ENCODE measurements around the gene SKI. TPM values are rescaled to one million over a fixed set of nuclear protein-coding genes. Genes with fewer than 3 reads are reported as not detected.

Gene SKI
- total RNA-seq: 100 to 1,000 TPM in 1 of 2 donors, 10 to 100 TPM in 1; 46.2 to 114 TPM

DNA sequence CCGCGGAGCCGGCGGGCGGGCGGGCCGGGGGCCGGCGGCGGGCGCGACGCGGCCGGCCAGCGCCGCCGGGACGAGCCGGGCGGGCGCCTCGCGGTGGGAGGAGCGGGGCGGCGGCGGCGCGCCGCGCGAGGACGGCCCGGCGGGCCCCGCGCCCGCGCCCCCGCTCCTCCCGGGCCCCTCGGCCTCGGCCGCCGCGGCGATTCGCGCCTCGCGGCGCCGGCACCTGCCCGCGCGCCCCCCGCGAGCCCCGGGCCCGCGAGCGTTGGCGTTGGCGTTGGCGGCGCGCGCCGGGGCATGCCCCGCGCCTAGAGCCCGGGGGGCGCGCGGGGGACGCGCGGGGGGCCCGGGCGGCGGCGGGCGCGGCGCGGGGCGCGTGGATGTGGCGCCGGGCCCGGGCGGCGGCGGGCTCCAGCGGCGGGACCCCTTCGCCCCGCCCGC is at the start of gene SKI:
Gene SKI, plus strand, starts transcription at position 163 of the 438 bp plus-strand sequence. CDS start 448 bp downstream, outside the sequence.
- 0% methylated on average over 4 of the region's 100 CpGs for WGBS
- Histone ChIP-seq H3K36me3 (no peaks in the 10 kb centered on the region), H3K4me3 (peak within 1 kb of the TSS; percentile 76 to 81), H3K27me3 (replicated peaks; ENCODE audit: insufficient read depth) (no peaks in the 10 kb centered on the region), H3K27ac (peak within 1 kb of the TSS; percentile 98), H3K4me1 (replicated peaks) (peaks cover 17% of the 10 kb centered on the region), H3K9me3 (no peaks in the 10 kb centered on the region)
- no peak for DNase-seq (ENCODE audit: low spot score)
- intact Hi-C loops (cut with DNase I): no loop called here
- TF ChIP-seq POLR2A (IDR thresholded peaks at IDR 0.05) (no peak), POLR2AphosphoS5 (IDR thresholded peaks at IDR 0.05) (no peak)
- TF ChIP-seq, protein P1, sequence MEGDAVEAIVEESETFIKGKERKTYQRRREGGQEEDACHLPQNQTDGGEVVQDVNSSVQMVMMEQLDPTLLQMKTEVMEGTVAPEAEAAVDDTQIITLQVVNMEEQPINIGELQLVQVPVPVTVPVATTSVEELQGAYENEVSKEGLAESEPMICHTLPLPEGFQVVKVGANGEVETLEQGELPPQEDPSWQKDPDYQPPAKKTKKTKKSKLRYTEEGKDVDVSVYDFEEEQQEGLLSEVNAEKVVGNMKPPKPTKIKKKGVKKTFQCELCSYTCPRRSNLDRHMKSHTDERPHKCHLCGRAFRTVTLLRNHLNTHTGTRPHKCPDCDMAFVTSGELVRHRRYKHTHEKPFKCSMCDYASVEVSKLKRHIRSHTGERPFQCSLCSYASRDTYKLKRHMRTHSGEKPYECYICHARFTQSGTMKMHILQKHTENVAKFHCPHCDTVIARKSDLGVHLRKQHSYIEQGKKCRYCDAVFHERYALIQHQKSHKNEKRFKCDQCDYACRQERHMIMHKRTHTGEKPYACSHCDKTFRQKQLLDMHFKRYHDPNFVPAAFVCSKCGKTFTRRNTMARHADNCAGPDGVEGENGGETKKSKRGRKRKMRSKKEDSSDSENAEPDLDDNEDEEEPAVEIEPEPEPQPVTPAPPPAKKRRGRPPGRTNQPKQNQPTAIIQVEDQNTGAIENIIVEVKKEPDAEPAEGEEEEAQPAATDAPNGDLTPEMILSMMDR (IDR thresholded peaks at IDR 0.05): no peak

DNA sequence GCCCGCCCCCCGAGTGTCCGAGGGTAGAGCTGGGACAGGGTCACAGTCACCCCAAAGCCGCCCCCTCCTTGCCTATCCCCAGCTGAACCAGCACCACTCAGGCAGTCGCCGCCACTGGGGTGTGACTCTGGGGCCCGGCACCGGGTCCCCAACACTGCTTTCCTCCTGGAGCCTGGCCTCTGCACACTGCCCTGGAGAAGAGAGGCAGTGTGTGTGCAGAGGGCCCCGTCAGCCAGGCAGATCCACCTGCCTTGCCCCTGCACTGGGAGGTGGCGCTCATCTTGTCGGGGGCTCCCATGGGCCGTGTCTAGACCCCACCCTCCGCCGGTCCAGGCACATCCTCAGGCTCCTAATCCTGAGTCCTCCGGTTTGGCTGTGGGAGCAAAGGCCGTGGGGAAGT is 49.2 kb upstream of the SKI start:
- H3K36me3 ChIP-seq: no peaks in the 10 kb centered on the region
- H3K27me3 ChIP-seq (replicated peaks; ENCODE audit: insufficient read depth): no peaks in the 10 kb centered on the region
- intact Hi-C loops (cut with DNase I): no loop called here
- TF ChIP-seq POLR2AphosphoS5 (IDR thresholded peaks at IDR 0.05) (no peak), POLR2A (IDR thresholded peaks at IDR 0.05) (no peak)
- TF ChIP-seq, protein P1 (IDR thresholded peaks at IDR 0.05): no peak
- H3K27ac ChIP-seq: no peak overlapping the region
- DNase-seq (ENCODE audit: low spot score): no peak
- WGBS: 89% methylated on average over 13 of the region's 16 CpGs
- H3K9me3 ChIP-seq: no peaks in the 10 kb centered on the region
- H3K4me3 ChIP-seq: no peak overlapping the region
- H3K4me1 ChIP-seq (replicated peaks): no peaks in the 10 kb centered on the region

DNA sequence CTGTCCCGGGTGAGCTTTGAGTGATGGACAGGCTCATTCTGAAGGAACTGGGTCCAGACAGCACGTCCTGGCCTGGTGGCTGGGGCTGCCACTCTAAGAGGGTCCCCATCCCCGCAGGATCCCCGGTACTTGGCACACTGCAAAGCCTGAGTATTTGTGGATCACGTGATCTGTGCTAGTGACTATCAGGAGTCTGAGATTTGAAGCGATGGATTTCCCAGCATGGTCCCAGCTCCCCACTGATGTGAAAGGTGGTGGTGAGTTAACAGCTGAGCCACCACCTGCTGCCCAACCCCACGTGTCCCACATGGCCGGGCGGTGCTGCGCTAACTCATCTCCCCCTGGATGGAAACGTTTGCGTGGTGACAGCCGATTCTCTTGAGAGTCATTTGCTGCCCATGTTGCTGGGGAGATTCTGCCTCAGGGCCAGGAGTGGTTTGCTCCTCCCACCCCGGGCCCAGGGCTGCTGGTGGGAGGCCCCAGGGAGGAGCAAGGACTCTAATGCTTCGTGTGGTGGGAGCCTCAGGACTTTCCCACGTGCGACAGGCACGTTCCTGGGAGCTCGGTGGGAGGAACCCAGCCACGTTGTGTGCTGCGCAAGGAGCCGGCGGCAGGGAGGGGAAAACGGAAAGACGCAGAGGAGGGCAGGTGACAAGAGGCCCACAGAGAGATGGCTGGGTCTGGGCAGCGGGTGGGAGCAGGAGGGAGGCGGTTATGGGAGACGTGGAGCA is 48.7 kb upstream of the SKI start:
- Histone ChIP-seq H3K36me3 (no peaks in the 10 kb centered on the region), H3K9me3 (no peaks in the 10 kb centered on the region)

DNA sequence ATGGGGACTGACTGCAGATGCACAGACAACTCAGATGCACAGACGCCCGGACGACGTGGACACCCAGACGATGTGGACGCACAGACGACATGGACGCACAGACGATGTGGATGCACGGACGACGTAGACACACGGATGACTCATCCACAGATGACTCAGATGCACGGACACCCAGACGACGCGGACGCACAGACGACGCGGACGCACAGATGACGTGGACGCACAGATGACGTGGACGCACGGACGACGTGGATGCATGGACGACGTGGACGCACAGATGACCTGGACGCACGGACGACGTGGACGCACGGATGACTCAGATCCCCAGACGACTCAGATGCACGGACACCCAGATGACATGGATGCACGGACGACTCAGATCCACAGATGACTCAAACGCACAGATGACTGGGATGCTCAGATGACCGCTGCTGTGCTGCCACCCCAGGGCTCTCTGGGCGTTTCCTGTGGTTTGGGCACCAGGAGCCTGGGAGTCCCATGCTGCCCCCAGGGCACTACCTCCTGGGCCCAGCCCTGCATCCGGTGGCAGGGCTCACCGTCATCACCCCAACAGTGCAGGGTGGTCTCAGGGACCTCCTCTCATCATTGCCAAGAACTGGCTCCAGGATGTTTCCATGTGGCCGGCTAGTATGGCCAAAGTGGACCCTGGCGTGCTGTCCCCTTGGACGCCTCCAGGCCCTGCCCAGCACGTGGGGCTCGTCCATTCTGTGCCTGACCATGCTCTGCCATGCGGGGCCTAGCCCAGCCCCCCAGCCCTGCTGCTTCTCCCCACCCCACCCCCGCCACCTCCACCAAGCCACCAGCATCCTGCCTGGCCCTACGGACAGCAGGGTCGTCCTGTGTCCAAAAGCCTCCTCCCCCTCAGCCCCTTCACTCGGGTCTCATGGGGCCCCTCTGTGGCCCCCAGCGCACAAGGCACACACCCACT is 47.5 kb upstream of the SKI start:
- WGBS: 88% methylated on average over 58 of the region's 58 CpGs
- DNase-seq (ENCODE audit: low spot score): no peak

More for the DNA sequence above, 48.7 kb upstream of the SKI start:
- 74% methylated on average over 28 of the region's 28 CpGs for WGBS
- Histone ChIP-seq H3K4me3 (no peak overlapping the region), H3K27ac (no peak overlapping the region), H3K4me1 (replicated peaks) (no peaks in the 10 kb centered on the region), H3K27me3 (replicated peaks; ENCODE audit: insufficient read depth) (no peaks in the 10 kb centered on the region)
- intact Hi-C loops (cut with DNase I): no loop called here
- TF ChIP-seq POLR2A (IDR thresholded peaks at IDR 0.05): no peak
- no peak for TF ChIP-seq POLR2AphosphoS5 (IDR thresholded peaks at IDR 0.05)
- TF ChIP-seq, protein P1 (IDR thresholded peaks at IDR 0.05): no peak
- DNase-seq (ENCODE audit: low spot score): no peak

More for the DNA sequence above, 47.5 kb upstream of the SKI start:
- no peaks in the 10 kb centered on the region for H3K4me1 ChIP-seq (replicated peaks)
- TF ChIP-seq POLR2AphosphoS5 (IDR thresholded peaks at IDR 0.05) (no peak), POLR2A (IDR thresholded peaks at IDR 0.05) (no peak)
- TF ChIP-seq, protein P1 (IDR thresholded peaks at IDR 0.05): no peak
- no peaks in the 10 kb centered on the region for H3K36me3 ChIP-seq
- no peaks in the 10 kb centered on the region for H3K27me3 ChIP-seq (replicated peaks; ENCODE audit: insufficient read depth)
- H3K4me3 ChIP-seq: no peak overlapping the region
- H3K9me3 ChIP-seq: no peaks in the 10 kb centered on the region
- intact Hi-C loops (cut with DNase I): no loop called here
- H3K27ac ChIP-seq: no peak overlapping the region

All from prostate gland (tissue), 2 donors.